RWPE1 (cell line): Measurements from ENCODE around the gene AGFG2.
A peak's percentile ranks its signal among the peaks of the same experiment; 100 is the strongest.
"Not testable (repeated sequence)": the region's sequence is repeated elsewhere in the genome, so short reads cannot be mapped to it uniquely, and the experiment has no call there.

Experiments used
- CTCF ChIA-PET: fragments of 350-600 bp; sonication (Branson Sonifier 250); formaldehyde crosslinking; extraction: SDS; loops from one replicate; lab custom pipeline; 2021; lab: Yijun Ruan, JAX
- POLR2A ChIA-PET: fragments of 400-600 bp; formaldehyde crosslinking; extraction: SDS; loops from one replicate; lab custom pipeline; 2020; ENCODE audit warnings: antibody characterized with exemption; ENCODE audit not compliant: low non-redundant PET; lab: Yijun Ruan, JAX
- DNase-seq: peaks from one replicate; pipeline ENCODE4 v3.0.0; 2012; ENCODE audit warnings: low spot score
- H3K27ac ChIP-seq: fragments of 450-650 bp; 2 replicates; pipeline ENCODE4 v1.5.1; 2017
- TF ChIP-seq, protein P1 (sequence below): fragments of 450-650 bp; conservative IDR thresholded peaks from 2 replicates; pipeline ENCODE4 v1.5.1; 2017; ENCODE audit warnings: low read depth, mild to moderate bottlenecking

AGFG2 gene

DNA sequence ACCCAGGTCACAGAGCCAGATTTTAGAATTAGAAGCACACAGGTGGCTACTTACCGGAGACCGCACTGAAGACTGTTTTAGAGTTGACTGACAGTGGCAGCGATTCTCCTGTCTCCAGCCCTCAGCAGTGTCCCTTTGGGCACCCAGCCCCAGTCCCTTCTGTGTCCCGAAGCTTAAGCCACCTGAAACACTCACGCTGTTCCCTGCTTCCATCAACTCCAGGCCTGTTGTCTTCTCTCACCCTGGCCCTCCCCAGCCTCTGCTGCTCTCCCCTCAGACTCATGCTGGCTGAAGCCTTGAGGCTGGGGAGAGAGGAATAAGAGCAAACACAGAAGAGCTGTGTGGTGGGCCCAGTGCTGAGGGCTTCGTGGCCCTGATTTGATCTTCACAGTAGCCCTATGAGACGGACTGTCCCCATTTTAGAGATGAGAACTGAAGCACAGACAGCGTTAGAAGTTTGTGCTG is 24.1 kb downstream of the AGFG2 start:
- POLR2A ChIA-PET: no interaction called here
- CTCF ChIA-PET: interaction anchor here (0.6 to 2.4 kb wide), 8 partner anchors 20 to 1233 kb away, joined by 3 to 11 read pairs (median 5); no protein-coding TSS in a partner anchor
- TF ChIP-seq, protein P1, sequence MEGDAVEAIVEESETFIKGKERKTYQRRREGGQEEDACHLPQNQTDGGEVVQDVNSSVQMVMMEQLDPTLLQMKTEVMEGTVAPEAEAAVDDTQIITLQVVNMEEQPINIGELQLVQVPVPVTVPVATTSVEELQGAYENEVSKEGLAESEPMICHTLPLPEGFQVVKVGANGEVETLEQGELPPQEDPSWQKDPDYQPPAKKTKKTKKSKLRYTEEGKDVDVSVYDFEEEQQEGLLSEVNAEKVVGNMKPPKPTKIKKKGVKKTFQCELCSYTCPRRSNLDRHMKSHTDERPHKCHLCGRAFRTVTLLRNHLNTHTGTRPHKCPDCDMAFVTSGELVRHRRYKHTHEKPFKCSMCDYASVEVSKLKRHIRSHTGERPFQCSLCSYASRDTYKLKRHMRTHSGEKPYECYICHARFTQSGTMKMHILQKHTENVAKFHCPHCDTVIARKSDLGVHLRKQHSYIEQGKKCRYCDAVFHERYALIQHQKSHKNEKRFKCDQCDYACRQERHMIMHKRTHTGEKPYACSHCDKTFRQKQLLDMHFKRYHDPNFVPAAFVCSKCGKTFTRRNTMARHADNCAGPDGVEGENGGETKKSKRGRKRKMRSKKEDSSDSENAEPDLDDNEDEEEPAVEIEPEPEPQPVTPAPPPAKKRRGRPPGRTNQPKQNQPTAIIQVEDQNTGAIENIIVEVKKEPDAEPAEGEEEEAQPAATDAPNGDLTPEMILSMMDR: no peak

GRCh38 chr7:100563809-100564400 is 24.9 kb downstream of the AGFG2 start:
- CTCF ChIA-PET: interaction anchor here (0.6 to 2.4 kb wide), 18 partner anchors 9 to 1234 kb away, joined by 3 to 11 read pairs (median 5); partner anchors contain the start of gene SRRT
- H3K27ac ChIP-seq: peak overlapping the region; percentile 40
- TF ChIP-seq, protein P1: peak; percentile 97
- peak; percentile 71 for DNase-seq
- POLR2A ChIA-PET: interaction anchor here (0.7 kb wide), 1 partner anchor 22 kb away, joined by 4 read pairs; the partner anchor contains the start of genes FBXO24 and LRCH4

More for the DNA sequence above, 24.1 kb downstream of the AGFG2 start:
- no peak for DNase-seq
- peak overlapping the region; percentile 40 for H3K27ac ChIP-seq

GRCh38 chr7:100564405-100564804 is 25.4 kb downstream of the AGFG2 start:
- ChIA-PET POLR2A (interaction anchor here (0.7 kb wide), 1 partner anchor 22 kb away, joined by 4 read pairs; the partner anchor contains the start of genes FBXO24 and LRCH4), CTCF (interaction anchor here (0.5 to 2.4 kb wide), 16 partner anchors 10 to 311 kb away, joined by 3 to 11 read pairs (median 4); partner anchors contain the start of genes SLC12A9 and SRRT)
- not testable (repeated sequence) for DNase-seq
- H3K27ac ChIP-seq: peak overlapping the region; percentile 46

DNA sequence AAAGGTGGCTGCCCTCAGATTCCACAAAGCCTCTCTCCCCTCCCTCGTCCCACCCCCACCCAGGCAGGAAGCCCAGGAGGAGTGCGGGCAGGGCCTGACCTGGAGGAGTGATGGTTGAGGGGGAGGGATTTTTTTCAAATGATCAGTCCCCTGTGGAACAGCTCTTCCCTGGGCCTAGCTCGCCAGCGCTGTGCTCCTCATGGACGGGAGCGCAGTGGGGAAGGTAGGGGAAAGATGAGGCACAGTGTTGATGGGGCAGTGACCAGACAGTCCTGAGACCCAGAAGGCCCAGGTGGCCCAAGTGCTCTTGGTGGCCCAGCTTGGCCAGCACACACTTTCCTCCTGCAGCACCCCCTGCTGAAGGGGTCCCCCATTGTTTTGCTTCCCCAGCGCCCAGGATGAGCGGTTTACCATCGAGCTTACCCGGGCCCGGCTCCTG is 26.1 kb downstream of the AGFG2 start:
- POLR2A ChIA-PET: no interaction called here
- TF ChIP-seq, protein P1: no peak
- peak overlapping the region; percentile 46 for H3K27ac ChIP-seq
- CTCF ChIA-PET: interaction anchor here (0.5 to 2.4 kb wide), 10 partner anchors 9 to 550 kb away, joined by 3 to 11 read pairs (median 4); partner anchors contain the start of genes POP7, SLC12A9 and ZKSCAN1
- no peak for DNase-seq

- CTCF ChIA-PET: no interaction called here
- peak overlapping the region; percentile 46 for H3K27ac ChIP-seq
- TF ChIP-seq, protein P1: no peak
- no peak for DNase-seq
- POLR2A ChIA-PET: no interaction called here
These were observed 27.1 kb downstream of the AGFG2 start for GRCh38 chr7:100566018-100566531.

- no peak for DNase-seq
- CTCF ChIA-PET: no interaction called here
- POLR2A ChIA-PET: no interaction called here
- TF ChIP-seq, protein P1: no peak
- peak overlapping the region; percentile 46 for H3K27ac ChIP-seq
These were observed 28.2 kb downstream of the AGFG2 start for GRCh38 chr7:100567031-100567730.
